T47D (cell line): Measurements from ENCODE around the gene OR6K3.

Source experiments
- DNase-seq, 2 experiments: peaks; one replicate each; pipeline versions ENCODE4 v3.0.0 to v3.0.0-alpha.2; 2011 to 2012; ENCODE audit warnings: low read depth in 1 of 2, low spot score in 1 of 2
- JUND ChIP-seq: IDR thresholded peaks from 2 replicates; pipeline ENCODE4 v1.6.1; 2012; ENCODE audit warnings: low read depth
- in situ Hi-C: cut with HindIII; loops from 2 replicates; pipeline ENCODE4 v1.10.0; 2016; ENCODE audit warnings: low sequenced_read_pairs, low pct_unique_long_range_greater_than_20kb

OR6K3 gene, protein sequence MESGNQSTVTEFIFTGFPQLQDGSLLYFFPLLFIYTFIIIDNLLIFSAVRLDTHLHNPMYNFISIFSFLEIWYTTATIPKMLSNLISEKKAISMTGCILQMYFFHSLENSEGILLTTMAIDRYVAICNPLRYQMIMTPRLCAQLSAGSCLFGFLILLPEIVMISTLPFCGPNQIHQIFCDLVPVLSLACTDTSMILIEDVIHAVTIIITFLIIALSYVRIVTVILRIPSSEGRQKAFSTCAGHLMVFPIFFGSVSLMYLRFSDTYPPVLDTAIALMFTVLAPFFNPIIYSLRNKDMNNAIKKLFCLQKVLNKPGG

DNA sequence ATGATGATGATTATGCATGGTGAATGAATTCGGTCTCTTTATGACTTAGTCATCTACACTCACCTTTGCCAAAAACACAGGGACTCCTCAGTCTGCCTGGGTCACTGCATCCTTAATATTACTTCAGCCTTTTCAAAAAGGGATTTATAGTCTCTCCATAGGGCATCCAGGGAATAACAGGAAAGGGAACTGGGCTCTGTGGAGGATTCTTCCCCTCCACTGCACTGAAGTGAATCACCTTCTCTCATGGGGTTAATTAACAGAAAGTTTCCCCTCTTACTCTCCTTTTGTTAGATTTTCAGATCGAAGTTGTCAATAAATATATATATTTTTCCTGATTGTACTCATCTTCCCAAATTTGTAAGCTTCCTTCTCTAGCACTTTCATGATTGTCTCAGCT lies at the start of gene OR6K3:
OR6K3 (minus strand) TSS at position 101 of the 400 bp plus-strand sequence. CDS start 2,605 bp downstream, outside the sequence.
- no peak for TF ChIP-seq JUND
- in situ Hi-C loops: no loop called here
- DNase-seq: no peak

DNA sequence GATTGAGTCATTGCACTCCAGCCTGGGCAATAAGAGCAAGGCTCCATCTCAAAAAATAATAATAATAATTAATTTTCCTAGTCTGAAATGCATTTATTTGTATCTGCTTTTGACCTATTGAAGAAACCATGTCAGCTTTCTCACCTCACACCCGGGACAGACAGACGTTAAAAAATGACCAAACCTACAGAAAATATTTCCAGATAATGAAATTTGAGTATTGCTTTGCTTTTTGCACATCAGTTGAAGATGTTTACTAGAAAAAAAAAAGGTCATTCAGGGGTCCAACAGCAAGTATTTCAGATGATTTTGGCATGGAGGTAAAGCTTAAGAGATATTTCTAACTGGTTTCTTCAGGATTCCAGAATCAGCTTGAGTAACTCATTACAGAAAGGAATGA lies 33.9 kb upstream of the OR6K3 start, which contains the start of gene OR6K6:
OR6K6 (plus strand) TSS at position 301 of the 400 bp plus-strand sequence. CDS start 168 bp downstream, outside the sequence.
- no peak for TF ChIP-seq JUND
- no peak for DNase-seq
- in situ Hi-C loops: no loop called here

DNA sequence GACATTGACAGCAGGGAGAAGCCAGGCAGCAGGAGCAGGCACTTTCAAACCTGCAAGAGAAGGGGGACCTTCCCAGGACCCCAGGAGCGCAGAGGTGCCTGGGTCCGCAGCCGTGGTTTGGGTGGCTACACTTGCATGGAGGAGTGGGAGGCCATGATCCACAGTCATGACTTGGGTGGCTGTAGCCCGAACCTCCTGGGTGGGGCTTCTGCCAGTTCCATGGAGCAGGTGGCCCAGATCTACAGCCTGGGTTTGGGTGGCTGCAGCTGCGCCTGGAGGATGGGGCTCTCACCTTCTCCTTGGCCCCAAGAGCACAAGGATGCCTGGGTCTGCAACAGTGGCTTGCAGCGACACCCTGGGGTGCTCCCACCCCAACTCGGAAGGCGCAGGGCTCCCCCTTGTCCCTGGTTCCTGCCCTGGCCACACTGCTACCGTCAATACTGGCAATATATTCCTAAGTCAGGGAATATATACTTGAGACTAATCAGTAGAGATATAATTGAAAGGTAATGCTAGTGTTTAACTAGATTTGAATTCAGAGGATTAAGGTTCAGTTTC lies 31.7 kb upstream of the OR6K3 start:
- TF ChIP-seq JUND: no peak
- in situ Hi-C loops: no loop called here
- no peak for DNase-seq

DNA sequence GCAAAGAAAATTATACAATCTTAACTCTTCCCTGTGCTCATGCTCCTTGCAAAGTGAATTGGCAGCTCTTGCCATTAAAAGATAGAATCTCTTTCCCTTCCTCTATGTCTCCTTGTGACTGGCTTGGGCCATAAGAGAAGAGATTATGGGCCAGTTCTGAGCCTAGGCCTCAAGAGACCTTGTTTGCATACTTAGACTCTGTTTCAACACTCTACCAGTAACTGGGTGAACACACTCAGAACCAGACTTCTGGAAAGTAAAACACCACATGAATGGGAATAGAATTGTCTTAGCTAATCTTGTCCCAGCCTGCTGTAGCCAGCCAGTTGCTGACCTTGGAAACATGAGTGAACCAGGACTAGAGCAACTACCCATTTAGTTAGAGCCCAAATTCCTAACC lies 15.3 kb upstream of the OR6K3 start:
- DNase-seq: no peak
- in situ Hi-C loops: no loop called here
- TF ChIP-seq JUND: no peak

DNA sequence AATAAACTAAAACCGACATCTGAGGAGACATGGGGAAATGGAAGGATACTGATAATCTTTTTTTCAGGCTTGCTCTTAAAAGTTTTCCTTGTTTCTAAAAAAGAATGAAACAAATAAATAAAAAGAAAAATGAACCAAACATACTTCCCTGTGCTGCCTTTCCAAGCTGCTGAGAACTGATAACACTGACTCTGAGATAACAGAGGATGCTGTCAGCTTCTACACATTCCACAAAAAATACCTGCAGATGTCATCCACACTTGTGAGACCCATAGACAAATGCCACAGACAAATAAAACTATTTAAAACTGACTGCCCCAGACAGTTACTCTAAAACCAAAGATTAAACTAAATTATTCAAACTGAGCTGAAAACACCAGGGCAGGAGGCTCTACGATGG lies 12.0 kb upstream of the OR6K3 start:
- in situ Hi-C loops: no loop called here
- no peak for TF ChIP-seq JUND
- DNase-seq: no peak

DNA sequence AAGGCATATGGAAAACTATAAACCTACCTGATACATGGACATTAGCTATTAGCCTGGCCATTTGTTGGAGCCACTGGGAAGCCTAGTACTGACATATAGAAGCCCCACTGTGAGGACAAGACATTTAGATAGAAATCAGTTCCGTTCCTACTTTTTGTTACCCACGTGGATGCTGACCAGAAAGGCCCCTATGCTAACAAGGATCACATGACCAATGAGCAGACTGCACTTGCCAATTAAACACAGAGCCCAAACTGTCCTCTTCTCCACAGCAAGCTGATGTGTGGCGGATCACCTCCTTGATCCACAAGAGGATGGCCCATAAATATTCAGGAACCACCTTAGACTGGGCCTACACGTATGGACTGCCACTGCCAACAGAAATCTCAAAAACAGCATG lies 11.2 kb upstream of the OR6K3 start:
- DNase-seq: no peak
- TF ChIP-seq JUND: no peak
- in situ Hi-C loops: no loop called here

DNA sequence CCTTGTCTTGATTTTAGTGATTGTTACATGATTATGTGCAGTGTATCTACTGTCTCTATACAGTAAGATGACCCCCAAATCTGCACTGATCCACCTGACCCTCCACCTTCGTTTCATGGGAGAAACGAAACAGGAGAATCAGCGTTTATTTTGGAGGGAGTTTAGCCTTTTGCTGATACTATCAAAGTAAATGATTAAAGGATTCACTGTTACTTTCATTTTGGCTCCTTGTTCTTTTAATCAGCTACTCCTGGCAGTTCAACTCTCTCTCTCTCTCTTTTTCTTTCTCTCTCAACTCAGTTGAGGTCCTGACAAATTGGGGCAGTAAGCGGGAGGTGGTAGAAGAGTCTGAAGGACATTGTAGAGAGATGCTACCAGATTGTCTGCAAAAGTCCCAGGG lies 9.9 kb upstream of the OR6K3 start:
- in situ Hi-C loops: no loop called here
- no peak for DNase-seq
- no peak for TF ChIP-seq JUND

DNA sequence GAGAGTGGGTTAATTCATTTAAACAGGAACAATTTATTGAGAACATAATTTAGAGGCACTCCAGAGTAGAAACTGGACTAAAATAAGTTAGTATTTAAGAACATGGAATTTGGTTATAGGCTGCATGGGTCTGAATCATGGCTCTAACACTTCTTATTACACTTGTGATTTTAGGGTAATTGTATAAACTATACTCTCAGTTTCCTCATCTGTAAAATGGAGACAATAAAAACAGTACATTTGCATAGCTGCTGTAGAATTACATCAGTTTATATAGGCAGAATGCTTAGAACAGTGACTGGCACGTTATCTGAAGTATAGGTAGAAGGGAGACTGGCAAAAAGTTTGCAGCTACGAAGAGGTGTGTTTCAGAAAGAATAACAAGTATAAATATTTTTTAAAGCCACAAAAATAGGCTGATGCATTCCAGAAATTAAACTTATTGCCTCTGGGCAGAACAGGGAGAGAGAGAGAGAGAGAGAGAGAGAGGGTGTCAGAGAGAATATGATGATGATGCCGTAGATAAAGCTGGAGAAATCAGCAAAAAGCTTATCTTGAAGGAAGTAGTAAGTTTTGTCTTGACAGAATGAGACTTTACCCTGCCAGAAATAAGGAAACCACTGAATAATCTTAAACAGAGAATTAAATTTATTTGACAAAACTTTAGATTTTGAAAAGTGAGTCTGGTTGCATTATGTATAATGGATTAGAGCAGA lies 8.1 kb upstream of the OR6K3 start:
- no peak for TF ChIP-seq JUND
- no peak for DNase-seq
- in situ Hi-C loops: no loop called here

DNA sequence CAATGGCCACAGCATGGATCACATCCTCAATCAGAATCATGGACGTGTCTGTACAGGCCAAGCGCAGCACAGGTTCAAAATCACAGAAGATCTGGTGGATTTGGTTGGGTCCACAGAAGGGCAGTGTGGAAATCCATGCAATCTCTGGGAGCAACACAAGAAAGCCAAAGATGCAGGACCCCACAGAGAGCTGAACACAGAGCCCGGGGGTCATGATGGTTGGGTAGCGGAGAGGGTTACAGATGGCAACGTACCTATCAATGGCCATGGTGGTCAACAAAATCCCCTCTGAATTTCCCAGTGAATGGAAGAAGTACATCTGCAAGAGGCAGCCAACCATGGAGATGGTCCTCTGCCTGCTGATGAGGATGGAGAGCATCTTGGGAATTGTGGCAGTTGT lies 3.9 kb upstream of the OR6K3 start:
- TF ChIP-seq JUND: no peak
- no peak for DNase-seq
- in situ Hi-C loops: no loop called here

DNA sequence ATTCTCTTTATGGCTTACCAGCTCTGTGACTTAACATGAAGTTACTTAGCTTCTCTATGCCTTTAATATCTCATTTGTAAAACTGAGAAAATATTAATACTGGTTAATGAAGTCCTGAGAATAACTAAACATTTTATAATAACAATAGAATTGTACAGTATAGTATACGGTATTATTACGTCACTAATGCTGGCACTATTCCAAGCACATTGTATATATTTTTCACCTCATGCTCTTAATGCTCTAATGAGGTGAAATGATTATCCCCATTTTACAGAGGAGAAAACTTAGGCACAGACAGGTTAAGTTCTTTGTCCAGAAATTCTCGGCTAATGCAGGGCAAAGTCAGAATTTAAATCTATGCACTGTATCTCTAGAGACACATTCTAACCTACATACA lies 856 bp downstream of the OR6K3 start:
- in situ Hi-C loops: no loop called here
- no peak for DNase-seq
- TF ChIP-seq JUND: no peak

DNA sequence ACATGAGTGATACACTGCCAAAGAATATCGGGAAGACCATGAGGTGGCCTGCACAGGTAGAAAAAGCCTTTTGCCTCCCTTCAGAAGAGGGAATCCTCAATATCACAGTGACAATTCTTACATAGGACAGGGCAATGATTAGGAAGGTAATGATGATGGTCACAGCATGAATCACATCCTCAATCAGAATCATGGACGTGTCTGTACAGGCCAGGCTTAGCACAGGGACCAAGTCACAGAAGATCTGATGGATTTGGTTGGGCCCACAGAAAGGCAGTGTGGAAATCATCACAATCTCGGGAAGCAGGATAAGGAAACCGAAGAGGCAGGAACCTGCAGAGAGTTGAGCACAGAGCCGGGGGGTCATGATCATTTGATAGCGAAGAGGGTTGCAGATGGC lies 3.2 kb downstream of the OR6K3 start:
- in situ Hi-C loops: no loop called here
- no peak for TF ChIP-seq JUND
- DNase-seq: no peak

DNA sequence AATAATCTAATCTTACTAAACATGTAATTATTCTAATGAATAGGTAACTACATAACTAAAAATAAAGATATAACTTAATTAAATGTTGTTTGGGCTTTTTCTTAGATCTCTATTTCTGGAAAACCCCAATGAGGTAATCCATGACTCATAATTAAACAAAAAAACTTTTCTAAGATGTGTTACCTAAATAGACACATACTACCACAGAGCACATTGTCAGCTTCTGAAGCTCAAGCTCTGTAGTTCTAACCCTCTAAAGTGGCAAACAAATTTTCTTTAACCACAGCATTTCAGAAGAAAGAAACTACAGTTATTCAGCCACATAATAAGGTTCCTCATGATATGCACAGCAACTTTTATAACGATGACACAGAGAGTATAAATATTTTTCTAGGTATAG lies 4.2 kb downstream of the OR6K3 start:
- DNase-seq: no peak
- TF ChIP-seq JUND: no peak
- in situ Hi-C loops: no loop called here

DNA sequence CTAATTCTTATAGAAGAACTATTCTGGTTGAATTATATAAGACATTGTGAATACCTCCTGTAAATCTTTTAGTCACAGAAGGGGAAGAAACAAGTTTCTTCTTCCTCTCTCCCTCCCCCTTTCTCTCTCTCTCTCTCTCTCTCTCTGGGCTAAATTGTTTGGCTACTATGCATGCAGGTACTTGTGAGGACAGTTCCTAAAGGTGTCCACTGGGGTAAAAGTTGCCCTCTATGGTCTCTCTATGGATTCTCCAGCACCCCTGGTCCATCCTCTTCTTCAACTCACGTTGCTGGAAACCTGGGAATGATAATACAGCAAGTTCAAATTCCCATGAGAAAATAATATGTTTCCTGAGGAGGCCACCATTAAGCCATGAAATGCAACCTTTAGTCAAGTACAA lies 5.8 kb downstream of the OR6K3 start:
- TF ChIP-seq JUND: no peak
- in situ Hi-C loops: no loop called here
- DNase-seq: no peak
